ENCODE results near the gene FAT1. TPM values are rescaled to one million over a fixed set of nuclear protein-coding genes. Genes with fewer than 3 reads are reported as not detected.

Gene FAT1
- total and polyA plus RNA-seq, 9 of the 15 experiments (the other 6 are each of a cell fraction or from before 2014, with no cell fraction given) = 6.0 to 38.4 (median 21.4) TPM

GRCh38 chr4:186541801-186542200, 181.9 kb downstream of the FAT1 start:
- no peaks in the 10 kb centered on the region for H4K20me1 ChIP-seq (replicated peaks; ENCODE audit: control insufficient read depth, insufficient read depth, low read length)
- no peak overlapping the region for H3K27ac ChIP-seq (ENCODE audit: extremely low read depth, low read depth, low read length)
- peaks cover 3 to 21% of the 10 kb centered on the region in 2 experiments; a peak in 4 of 5 replicates for H3K27me3 ChIP-seq (ENCODE audit: control insufficient read depth in 2 of 2, insufficient read depth in 2 of 2, low read length in 2 of 2)
- POLR2A ChIA-PET = interaction anchor here (0.5 to 0.8 kb wide), 2 partner anchors 11 to 1201 kb away, joined by 3 to 5 read pairs; no protein-coding TSS in a partner anchor
- 5% methylated on average over 4 of the region's 4 CpGs for WGBS (ENCODE audit: insufficient coverage, low coverage, missing lambda C conversion rate)
- peaks cover 7% of the 10 kb centered on the region for H3K9me3 ChIP-seq (replicated peaks; ENCODE audit: control insufficient read depth, insufficient read depth, low read depth, low read length)
- in situ Hi-C loops (cut with MboI) = no loop called here
- no peak for ATAC-seq
- H3K4me1 ChIP-seq (replicated peaks in 1 of 2; ENCODE audit: control insufficient read depth in 2 of 2, insufficient read depth in 2 of 2, low read length in 2 of 2) = peaks cover 4 to 11% of the 10 kb centered on the region in 2 experiments; a peak in 3 of 5 replicates
- intact Hi-C loops (cut with micrococcal nuclease) = no loop called here
- BruUV-seq (replicated peaks) = no TSS peak
- TF ChIP-seq ZNF316 (IDR thresholded peaks at IDR 0.05) = no peak
- no peak for TF ChIP-seq ADNP (tag; IDR thresholded peaks at IDR 0.05)
- no peak for TF ChIP-seq YY1 (IDR thresholded peaks at IDR 0.05; ENCODE audit: borderline replicate concordance in 1 of 3, control insufficient read depth in 1 of 3, extremely low read depth in 1 of 3, insufficient read depth in 3 of 3, insufficient read length in 1 of 3, insufficient replicate concordance in 2 of 3, low read depth in 1 of 3, low read length in 2 of 3)
- TF ChIP-seq ATF3 (IDR thresholded peaks at IDR 0.05) = peak; percentile 85
- TF ChIP-seq ATF3 (CRISPR knock-in tag; conservative IDR thresholded peaks at IDR 0.05) = no peak
- peak; percentile 59 for TF ChIP-seq RFX1 (IDR thresholded peaks at IDR 0.05)
- TF ChIP-seq TRIM28 (IDR thresholded peaks at IDR 0.05) = no peak
- TF ChIP-seq CEBPG (CRISPR knock-in tag; IDR thresholded peaks at IDR 0.05) = no peak
- peak; percentile 76 to 81 for TF ChIP-seq CEBPG (tag; conservative IDR thresholded peaks at IDR 0.05 in 1 of 2, IDR thresholded peaks at IDR 0.05 in 1 of 2)
- TF ChIP-seq MED1 (CRISPR knock-in tag; IDR thresholded peaks at IDR 0.05; ENCODE audit: borderline replicate concordance) = no peak
- TF ChIP-seq EGR1 (conservative IDR thresholded peaks at IDR 0.05) = no peak
- TF ChIP-seq UBTF (IDR thresholded peaks at IDR 0.05; ENCODE audit: borderline replicate concordance in 1 of 2, low read depth in 2 of 2, low read length in 2 of 2) = no peak
- no peak for TF ChIP-seq ZNF239 (CRISPR knock-in tag; IDR thresholded peaks at IDR 0.05)
- no peak for TF ChIP-seq KDM4B (IDR thresholded peaks at IDR 0.05; ENCODE audit: borderline replicate concordance in 2 of 2, low read depth in 1 of 2)
- no peak for TF ChIP-seq SMARCA4 (IDR thresholded peaks at IDR 0.05)
- TF ChIP-seq E2F4 (CRISPR knock-in tag; IDR thresholded peaks at IDR 0.05; ENCODE audit: low read depth) = no peak
- TF ChIP-seq CEBPB (tag; IDR thresholded peaks at IDR 0.05) = 0 out of 2 replicates have a peak, but pooled peaks have one; percentile 48
- TF ChIP-seq ZNF263 (CRISPR knock-in tag; IDR thresholded peaks at IDR 0.05; ENCODE audit: borderline replicate concordance) = no peak
- no peak for TF ChIP-seq ZFP1 (CRISPR knock-in tag; IDR thresholded peaks at IDR 0.05)
- CTCF ChIA-PET (ENCODE audit: low intra/inter-chr PET ratio) = no interaction called here
- H3K79me2 ChIP-seq (ENCODE audit: control insufficient read depth, insufficient read depth, low read length) = no peaks in the 10 kb centered on the region
- no peak for DNase-seq (ENCODE audit: extremely low read depth in 1 of 4, low spot score in 3 of 4)
- H2AFZ ChIP-seq (ENCODE audit: low read depth, low read length) = no peak overlapping the region
- no peak overlapping the region for H3K4me3 ChIP-seq
- no peak for FAIRE-seq
- no peak overlapping the region for H3K9ac ChIP-seq (ENCODE audit: insufficient read depth in 1 of 2, low read depth in 2 of 2, low read length in 2 of 2)
- no peaks in the 10 kb centered on the region for H3K36me3 ChIP-seq (ENCODE audit: control insufficient read depth, insufficient read depth, low read length)
- H3K4me2 ChIP-seq (ENCODE audit: insufficient read depth, low read length) = peak overlapping the region; percentile 39; the same call in 1 of the 2 replicates
- H3K9me1 ChIP-seq (ENCODE audit: control insufficient read depth, insufficient read depth, low read length) = no peaks in the 10 kb centered on the region
